Measurements from ENCODE around the gene SMIM26. TPM values are rescaled to one million over a fixed set of nuclear protein-coding genes. Genes with fewer than 3 reads are reported as not detected.

SMIM26 gene
- total and polyA plus RNA-seq, 9 of the 15 experiments (the other 6 are each of a cell fraction or from before 2014, with no cell fraction given): 46.9 to 186 (median 86.5) TPM

GRCh38 chr20:18596270-18596669 lies 29.0 kb downstream of the SMIM26 start:
- no peaks in the 10 kb centered on the region for H3K4me1 ChIP-seq (replicated peaks in 1 of 2; ENCODE audit: control insufficient read depth in 2 of 2, insufficient read depth in 2 of 2, low read length in 2 of 2)
- intact Hi-C loops (cut with micrococcal nuclease): no loop called here
- H4K20me1 ChIP-seq (replicated peaks; ENCODE audit: control insufficient read depth, insufficient read depth, low read length): no peaks in the 10 kb centered on the region
- no peaks in the 10 kb centered on the region for H3K9me1 ChIP-seq (ENCODE audit: control insufficient read depth, insufficient read depth, low read length)
- DNase-seq (ENCODE audit: extremely low read depth in 1 of 4, low spot score in 3 of 4) (no peak), FAIRE-seq (no peak), ATAC-seq (no peak)
- H3K4me2 ChIP-seq (ENCODE audit: insufficient read depth, low read length): no peak overlapping the region
- no peak overlapping the region for H2AFZ ChIP-seq (ENCODE audit: low read depth, low read length)
- no peak for TF ChIP-seq ZNF354B (CRISPR knock-in tag; IDR thresholded peaks at IDR 0.05)
- TF ChIP-seq ZNF584 (CRISPR knock-in tag; IDR thresholded peaks at IDR 0.05; ENCODE audit: low read depth): no peak
- TF ChIP-seq ZNF696 (CRISPR knock-in tag; conservative IDR thresholded peaks at IDR 0.05): no peak
- TF ChIP-seq POLR3A (IDR thresholded peaks at IDR 0.05; ENCODE audit: borderline replicate concordance, extremely low read depth, insufficient read depth, insufficient read length): no peak
- TF ChIP-seq GTF2B (IDR thresholded peaks at IDR 0.05; ENCODE audit: extremely low read depth, insufficient read length): no peak
- no peak for TF ChIP-seq MNT (conservative IDR thresholded peaks at IDR 0.05)
- TF ChIP-seq MCM5 (IDR thresholded peaks at IDR 0.05; ENCODE audit: low read depth): no peak
- no peak for TF ChIP-seq PCBP2 (IDR thresholded peaks at IDR 0.05; ENCODE audit: low read depth, low read length, poor library complexity, severe bottlenecking)
- TF ChIP-seq ARID3A (IDR thresholded peaks at IDR 0.05; ENCODE audit: borderline replicate concordance, low read depth, low read length): no peak
- TF ChIP-seq PTBP1 (IDR thresholded peaks at IDR 0.05; ENCODE audit: low read depth, low read length): no peak
- no peak for TF ChIP-seq ZFPM2 (CRISPR knock-in tag; IDR thresholded peaks at IDR 0.05)
- TF ChIP-seq FOXK2 (conservative IDR thresholded peaks at IDR 0.05 in 1 of 2, IDR thresholded peaks at IDR 0.05 in 1 of 2; ENCODE audit: low read depth in 2 of 2): no peak
- no peak for TF ChIP-seq SREBF1 (IDR thresholded peaks at IDR 0.05; ENCODE audit: borderline replicate concordance, low read depth, low read length)
- no peak overlapping the region for H3K4me3 ChIP-seq
- in situ Hi-C loops (cut with MboI): no loop called here
- H3K9ac ChIP-seq (ENCODE audit: insufficient read depth in 1 of 2, low read depth in 2 of 2, low read length in 2 of 2): no peak overlapping the region
- H3K36me3 ChIP-seq (ENCODE audit: control insufficient read depth, insufficient read depth, low read length): peaks cover 4% of the 10 kb centered on the region; the same call in 1 of the 3 replicates
- no peaks in the 10 kb centered on the region for H3K27me3 ChIP-seq (ENCODE audit: control insufficient read depth in 2 of 2, insufficient read depth in 2 of 2, low read length in 2 of 2)
- POLR2A ChIA-PET: no interaction called here
- H3K27ac ChIP-seq (ENCODE audit: extremely low read depth, low read depth, low read length): no peak overlapping the region
- no peaks in the 10 kb centered on the region for H3K9me3 ChIP-seq (replicated peaks; ENCODE audit: control insufficient read depth, insufficient read depth, low read depth, low read length)
- CTCF ChIA-PET (ENCODE audit: low intra/inter-chr PET ratio): no interaction called here
- H3K79me2 ChIP-seq (ENCODE audit: control insufficient read depth, insufficient read depth, low read length): no peaks in the 10 kb centered on the region; the same call in 2 of the 3 replicates
- BruUV-seq (replicated peaks): no TSS peak
